Thyroid gland (tissue), 4 donors: Measurements from ENCODE around the gene FNDC3B.

Source experiments
- CTCF ChIP-seq, 6 experiments: fragments of 200-600 bp in 3 of 6; fragments of 450-650 bp in 3 of 6; sonication (generic) in 3 of 6; IDR thresholded peaks; one replicate each; pipeline ENCODE4 v1.5.1; 2016 to 2019; ENCODE audit warnings: antibody characterized with exemption in 6 of 6, mild to moderate bottlenecking in 2 of 6, inconsistent platforms in 1 of 6, moderate library complexity in 1 of 6
- POLR2A ChIP-seq, 2 donors: fragments of 450-650 bp; IDR thresholded peaks; one replicate each; pipeline ENCODE4 v1.6.1; 2017; ENCODE audit warnings: antibody characterized with exemption in 2 of 2, mild to moderate bottlenecking in 2 of 2, moderate library complexity in 1 of 2

GRCh38 chr3:172039436-172040077 is at the start of gene FNDC3B:
- peak; percentile 48 to 97 for TF ChIP-seq POLR2A (IDR thresholded peaks at IDR 0.05)
- TF ChIP-seq CTCF (IDR thresholded peaks at IDR 0.05) = peak in 1 of 6 experiments; percentile 7
